ENCODE measurements around the gene PPP1R26.
"Not testable (repeated sequence)": the region's sequence is repeated elsewhere in the genome, so short reads cannot be mapped to it uniquely, and the experiment has no call there.

The PPP1R26 gene

DNA sequence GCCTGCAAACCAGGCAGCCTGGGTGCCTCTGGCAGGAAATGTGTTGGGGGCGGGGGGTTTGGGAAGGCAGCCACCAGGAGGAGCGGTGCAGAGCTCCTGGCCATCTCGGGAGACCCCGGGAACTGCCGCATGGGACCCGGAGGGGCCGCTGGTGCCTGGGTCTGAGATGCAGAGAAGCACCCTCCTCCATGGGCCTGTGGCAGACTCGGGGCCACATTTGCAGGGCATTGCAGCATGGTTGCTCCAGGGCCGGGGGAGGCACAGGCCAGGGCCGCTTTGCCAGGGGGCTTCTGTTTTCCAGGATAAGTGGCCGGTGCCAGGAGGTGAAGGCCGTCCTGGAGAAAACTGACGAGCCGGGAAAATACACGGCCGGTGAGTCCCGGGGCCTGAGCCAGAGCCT lies 43.3 kb downstream of the PPP1R26 start:
- DNase-seq (ENCODE audit: low read depth): no peak

- DNase-seq (ENCODE audit: low read depth): no peak
These were observed 44.0 kb downstream of the PPP1R26 start for GRCh38 chr9:135523521-135524129.

GRCh38 chr9:135524130-135524861 lies 44.7 kb downstream of the PPP1R26 start:
- DNase-seq (ENCODE audit: low read depth): no peak

- no peak for DNase-seq (ENCODE audit: low read depth)
These were observed 45.9 kb downstream of the PPP1R26 start for GRCh38 chr9:135525241-135526088.

DNA sequence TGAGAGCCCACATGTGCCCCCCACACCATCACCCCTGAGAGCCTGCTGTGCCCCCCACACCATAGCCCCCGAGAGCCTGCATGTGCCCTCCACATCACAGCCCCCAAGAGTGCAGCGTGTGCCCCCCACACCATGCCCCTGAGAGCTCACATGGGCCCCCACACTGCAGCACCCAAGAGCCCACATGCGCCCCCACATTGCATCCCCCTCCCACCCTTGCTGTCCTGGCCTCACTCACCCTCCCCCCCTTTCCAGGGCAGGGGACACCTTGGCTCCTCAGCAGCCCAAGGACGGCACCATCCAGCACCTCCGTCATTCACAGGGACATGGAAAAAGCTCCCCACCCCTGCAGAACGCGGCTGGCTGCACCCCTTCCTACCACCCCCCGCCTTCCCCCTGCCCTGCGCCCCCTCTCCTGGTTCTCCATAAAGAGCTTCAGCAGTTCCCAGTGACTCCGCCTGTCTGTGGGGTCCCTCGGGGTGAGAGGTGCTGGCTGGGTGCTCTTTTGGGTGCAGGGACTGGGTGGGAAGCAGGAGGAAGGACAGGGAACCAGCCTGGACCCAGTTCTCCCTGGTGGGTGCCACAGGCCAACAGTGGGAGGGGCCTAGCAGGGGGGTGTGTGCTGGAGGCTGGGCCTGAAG lies 46.6 kb downstream of the PPP1R26 start:
- DNase-seq (ENCODE audit: low read depth): no peak

GRCh38 chr9:135526730-135527571 lies 47.4 kb downstream of the PPP1R26 start:
- no peak for DNase-seq (ENCODE audit: low read depth)

DNA sequence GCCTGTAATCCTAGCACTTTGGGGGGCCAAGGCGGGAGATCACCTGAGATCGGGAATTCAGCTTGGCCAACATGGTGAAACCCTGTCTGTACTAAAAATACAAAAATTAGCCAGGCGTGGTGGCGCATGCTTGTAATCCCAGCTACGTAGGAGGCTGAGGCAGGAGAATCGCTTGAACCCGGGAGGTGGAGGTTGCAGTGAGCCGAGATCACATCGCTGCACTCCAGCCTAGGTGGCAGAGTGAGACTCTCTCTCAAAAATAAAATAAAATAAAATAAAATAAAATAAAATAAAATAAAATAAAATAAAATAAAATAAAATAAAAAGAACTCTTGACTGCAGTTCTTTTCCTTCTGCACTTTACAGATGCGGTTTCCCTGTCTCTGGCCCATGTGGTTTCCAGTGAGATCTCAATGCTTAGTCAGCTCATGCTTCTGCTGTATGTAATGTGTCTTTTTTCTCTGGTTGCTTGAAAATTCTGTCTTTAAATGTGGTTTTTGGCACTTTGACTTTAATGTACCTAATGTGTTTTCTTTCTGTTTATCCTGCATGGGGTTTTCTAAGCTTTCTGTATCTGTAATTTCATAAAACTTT lies 49.4 kb downstream of the PPP1R26 start:
- DNase-seq (ENCODE audit: low read depth): not testable (repeated sequence)

DNA sequence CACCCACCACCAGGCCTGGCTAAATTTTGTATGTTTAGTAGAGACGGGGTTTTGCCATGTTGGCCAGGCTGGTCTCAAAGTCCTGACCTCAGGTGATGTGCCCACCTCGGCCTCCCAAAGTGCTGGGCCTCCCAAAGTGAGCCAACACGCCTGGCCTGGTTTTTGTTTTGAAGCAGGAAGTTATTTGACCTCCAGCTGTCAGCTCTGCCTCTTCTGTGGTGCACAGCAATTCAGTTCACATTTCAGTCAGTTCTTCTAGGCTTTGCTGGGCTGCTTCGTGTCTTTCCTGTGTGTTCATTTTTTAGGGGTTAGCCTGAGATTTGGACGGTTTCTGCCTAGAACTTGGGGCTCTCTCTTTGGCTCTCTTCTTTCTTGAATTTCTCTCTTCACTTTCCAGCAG lies 50.6 kb downstream of the PPP1R26 start:
- DNase-seq (ENCODE audit: low read depth): no peak

DNA sequence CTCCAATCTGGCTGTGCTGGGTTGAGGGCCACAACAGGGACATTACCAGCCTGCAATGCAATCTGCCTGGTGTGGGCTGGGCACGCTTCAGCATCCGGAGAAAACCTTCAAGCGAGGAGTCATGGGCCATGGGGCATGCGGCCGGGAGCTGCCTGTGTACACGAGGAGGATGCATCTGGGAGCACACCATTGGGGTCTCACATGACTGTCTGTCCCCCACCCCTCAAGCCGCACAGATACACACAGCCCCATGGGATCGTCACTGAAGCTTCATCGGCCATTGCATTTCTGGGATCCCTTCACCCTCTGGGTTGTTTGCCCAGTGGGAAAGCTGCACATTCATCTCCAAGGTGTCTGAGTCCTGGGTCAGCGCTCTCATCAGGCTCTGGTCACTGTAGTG lies 51.5 kb downstream of the PPP1R26 start:
- DNase-seq (ENCODE audit: low read depth): no peak

GRCh38 chr9:135533113-135533512 lies 53.5 kb downstream of the PPP1R26 start:
- DNase-seq (ENCODE audit: low read depth): no peak

- no peak for DNase-seq (ENCODE audit: low read depth)
These were observed 54.1 kb downstream of the PPP1R26 start for GRCh38 chr9:135533674-135534073.

GRCh38 chr9:135534192-135534711 lies 54.7 kb downstream of the PPP1R26 start:
- DNase-seq (ENCODE audit: low read depth): not testable (repeated sequence)

DNA sequence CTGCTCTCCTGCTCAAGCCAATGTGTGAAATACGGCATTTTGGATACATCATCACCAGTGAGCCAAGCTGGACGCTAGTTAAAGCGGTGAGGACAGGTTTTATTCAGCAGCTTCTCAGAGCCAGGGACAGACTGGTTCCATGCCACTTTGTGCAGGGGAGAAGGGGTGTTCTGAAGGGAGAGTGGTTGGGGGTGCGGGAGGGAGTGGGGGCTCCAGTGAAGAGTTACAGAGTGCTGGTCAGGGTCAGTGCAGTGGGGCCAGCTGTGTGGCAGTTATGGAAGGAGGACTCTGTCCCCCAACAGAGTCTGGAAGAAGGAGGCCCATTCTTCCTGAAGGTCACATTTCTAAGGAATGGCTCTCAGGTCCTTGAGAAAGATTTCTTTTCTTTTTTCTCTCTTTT lies 55.2 kb downstream of the PPP1R26 start:
- not testable (repeated sequence) for DNase-seq (ENCODE audit: low read depth)

- not testable (repeated sequence) for DNase-seq (ENCODE audit: low read depth)
These were observed 56.0 kb downstream of the PPP1R26 start for GRCh38 chr9:135535631-135536030.

- no peak for DNase-seq (ENCODE audit: low read depth)
These were observed 56.6 kb downstream of the PPP1R26 start for GRCh38 chr9:135536216-135536615.

Measured in activated T-cell treated with anti-CD3 and anti-CD28 coated beads for 1 hour (primary cell).